GM23248 (cell line): ENCODE measurements around the gene PIP4K2A.

Experiments used
- EZH2 ChIP-seq: fragments of 200-600 bp; sonication (generic); IDR thresholded peaks from 2 replicates; pipeline ENCODE4 v1.6.1; 2018; ENCODE audit warnings: antibody characterized with exemption, mild to moderate bottlenecking; ENCODE audit not compliant: insufficient read depth, poor library complexity, severe bottlenecking
- EZH2phosphoT487 ChIP-seq: fragments of 200-600 bp; sonication (generic); IDR thresholded peaks from 2 replicates; pipeline ENCODE4 v1.6.1; 2018; ENCODE audit warnings: antibody characterized with exemption, moderate library complexity, mild to moderate bottlenecking, low read depth; ENCODE audit not compliant: insufficient read depth

DNA sequence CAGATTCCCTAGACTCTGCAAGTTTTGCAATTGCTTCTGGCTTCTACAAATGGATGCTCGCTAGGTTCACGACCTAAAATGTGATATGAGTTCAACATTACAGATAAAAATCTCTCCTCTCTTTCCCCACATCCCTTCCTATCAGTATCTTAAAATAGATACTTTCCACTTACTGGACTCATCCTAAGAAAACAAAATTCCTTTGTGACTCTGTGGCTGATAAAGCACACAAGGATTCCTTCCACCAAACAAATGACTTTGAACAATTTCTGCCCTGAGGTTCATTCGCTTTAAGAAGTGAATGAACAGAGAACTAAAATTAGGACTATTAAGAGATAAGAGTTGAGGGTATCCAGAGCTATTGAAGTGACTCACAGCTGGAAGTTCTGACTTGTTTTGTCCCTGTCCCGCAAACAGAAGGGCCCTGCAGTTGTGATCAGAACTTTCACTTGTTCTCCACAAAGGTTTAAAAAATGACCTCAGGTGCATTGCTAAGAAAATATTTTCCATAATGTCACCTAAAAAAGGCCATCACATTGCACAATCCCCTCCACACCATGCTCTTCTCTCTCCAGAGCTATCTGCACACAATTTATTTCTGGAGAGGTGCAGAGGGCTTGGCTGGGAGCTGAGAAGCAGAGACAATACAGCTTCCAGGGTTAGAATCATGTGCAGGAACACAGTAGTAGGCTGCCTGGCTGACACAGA lies 96.1 kb downstream of the PIP4K2A start:
- TF ChIP-seq EZH2phosphoT487 (no peak), EZH2 (no peak)
